ENCODE measurements around the gene ADGRF1.

The ADGRF1 gene

GRCh38 chr6:47029865-47030561, 12.1 kb downstream of the ADGRF1 start:
- Histone ChIP-seq H3K9ac (ENCODE audit: low read depth, low read length, poor library complexity, severe bottlenecking) (no peak overlapping the region), H2AFZ (ENCODE audit: low read length) (no peak overlapping the region), H3K4me2 (ENCODE audit: low read depth, low read length, poor library complexity, severe bottlenecking) (no peak overlapping the region), H4K20me1 (ENCODE audit: insufficient read depth, low read length, poor library complexity, severe bottlenecking) (no peaks in the 10 kb centered on the region), H3K36me3 (ENCODE audit: insufficient read depth, low read length) (no peaks in the 10 kb centered on the region), H3K4me1 (ENCODE audit: insufficient read depth, low read length, poor library complexity, severe bottlenecking) (no peaks in the 10 kb centered on the region), H3K4me3 (ENCODE audit: low read length, poor library complexity, severe bottlenecking) (no peak overlapping the region), H3K27me3 (ENCODE audit: insufficient read depth, low read length, poor library complexity, severe bottlenecking) (no peaks in the 10 kb centered on the region), H3F3A (ENCODE audit: low read depth) (no peaks in the 10 kb centered on the region), H3K9me2 (replicated peaks; ENCODE audit: low read depth, low read length) (no peaks in the 10 kb centered on the region), H3K79me2 (ENCODE audit: insufficient read depth, low read length) (no peaks in the 10 kb centered on the region), H3K9me3 (ENCODE audit: insufficient read depth, low read depth, low read length) (no peaks in the 10 kb centered on the region)
- TF ChIP-seq EZH2phosphoT487 (IDR thresholded peaks at IDR 0.05; ENCODE audit: borderline replicate concordance) (no peak), CTCF (conservative IDR thresholded peaks at IDR 0.05; ENCODE audit: low read length) (no peak)

- no peaks in the 10 kb centered on the region for H3K9me2 ChIP-seq (replicated peaks; ENCODE audit: low read depth, low read length)
- H3K27me3 ChIP-seq (ENCODE audit: insufficient read depth, low read length, poor library complexity, severe bottlenecking): no peaks in the 10 kb centered on the region
- no peaks in the 10 kb centered on the region for H3F3A ChIP-seq (ENCODE audit: low read depth)
- H2AFZ ChIP-seq (ENCODE audit: low read length): no peak overlapping the region
- H3K4me3 ChIP-seq (ENCODE audit: low read length, poor library complexity, severe bottlenecking): no peak overlapping the region
- H3K9me3 ChIP-seq (ENCODE audit: insufficient read depth, low read depth, low read length): no peaks in the 10 kb centered on the region
- no peaks in the 10 kb centered on the region for H3K4me1 ChIP-seq (ENCODE audit: insufficient read depth, low read length, poor library complexity, severe bottlenecking)
- TF ChIP-seq EZH2phosphoT487 (IDR thresholded peaks at IDR 0.05; ENCODE audit: borderline replicate concordance) (no peak), CTCF (conservative IDR thresholded peaks at IDR 0.05; ENCODE audit: low read length) (no peak)
- H3K4me2 ChIP-seq (ENCODE audit: low read depth, low read length, poor library complexity, severe bottlenecking): no peak overlapping the region
- no peaks in the 10 kb centered on the region for H4K20me1 ChIP-seq (ENCODE audit: insufficient read depth, low read length, poor library complexity, severe bottlenecking)
- H3K36me3 ChIP-seq (ENCODE audit: insufficient read depth, low read length): no peaks in the 10 kb centered on the region
- no peak overlapping the region for H3K9ac ChIP-seq (ENCODE audit: low read depth, low read length, poor library complexity, severe bottlenecking)
- no peaks in the 10 kb centered on the region for H3K79me2 ChIP-seq (ENCODE audit: insufficient read depth, low read length)
Observed at GRCh38 chr6:47028835-47029360, 13.2 kb downstream of the ADGRF1 start.

- no peaks in the 10 kb centered on the region for H3K9me3 ChIP-seq (ENCODE audit: insufficient read depth, low read depth, low read length)
- no peak overlapping the region for H2AFZ ChIP-seq (ENCODE audit: low read length)
- no peaks in the 10 kb centered on the region for H3K36me3 ChIP-seq (ENCODE audit: insufficient read depth, low read length)
- no peak overlapping the region for H3K4me3 ChIP-seq (ENCODE audit: low read length, poor library complexity, severe bottlenecking)
- H3F3A ChIP-seq (ENCODE audit: low read depth): no peaks in the 10 kb centered on the region
- no peak overlapping the region for H3K4me2 ChIP-seq (ENCODE audit: low read depth, low read length, poor library complexity, severe bottlenecking)
- no peaks in the 10 kb centered on the region for H3K4me1 ChIP-seq (ENCODE audit: insufficient read depth, low read length, poor library complexity, severe bottlenecking)
- no peak overlapping the region for H3K9ac ChIP-seq (ENCODE audit: low read depth, low read length, poor library complexity, severe bottlenecking)
- no peak for TF ChIP-seq CTCF (conservative IDR thresholded peaks at IDR 0.05; ENCODE audit: low read length)
- no peak for TF ChIP-seq EZH2phosphoT487 (IDR thresholded peaks at IDR 0.05; ENCODE audit: borderline replicate concordance)
- H3K27me3 ChIP-seq (ENCODE audit: insufficient read depth, low read length, poor library complexity, severe bottlenecking): no peaks in the 10 kb centered on the region
- no peaks in the 10 kb centered on the region for H4K20me1 ChIP-seq (ENCODE audit: insufficient read depth, low read length, poor library complexity, severe bottlenecking)
- no peaks in the 10 kb centered on the region for H3K9me2 ChIP-seq (replicated peaks; ENCODE audit: low read depth, low read length)
- H3K79me2 ChIP-seq (ENCODE audit: insufficient read depth, low read length): no peaks in the 10 kb centered on the region
Observed at GRCh38 chr6:47027315-47027714, 14.8 kb downstream of the ADGRF1 start.

Measured in Loucy (cell line).